Uterus (tissue), 4 donors: ENCODE data around the gene CAMK1G. TPM values are rescaled to one million over a fixed set of nuclear protein-coding genes. Genes with fewer than 3 reads are reported as not detected.
A peak's percentile ranks its signal among the peaks of the same experiment; 100 is the strongest.

Source experiments
- DNase-seq, 2 donors: peaks; one replicate each; pipeline ENCODE4 v3.0.0-alpha.2; 2019 to 2020
- H3K27ac ChIP-seq, 2 donors: fragments of 200-600 bp; sonication (generic); 1 replicate in 1 of 2; 2 replicates in 1 of 2; pipeline ENCODE4 v1.5.1; 2016 to 2018
- H3K27me3 ChIP-seq, 2 donors: fragments of 200-600 bp; sonication (generic); one replicate each; pipeline ENCODE4 v1.5.1; 2018 to 2019; ENCODE audit warnings: control low read depth in 1 of 2
- H3K36me3 ChIP-seq, 2 donors: fragments of 200-600 bp; sonication (generic); one replicate each; pipeline ENCODE4 v1.5.1; 2019; ENCODE audit warnings: control low read depth in 1 of 2
- H3K4me1 ChIP-seq, 2 donors: fragments of 200-600 bp; sonication (generic); one replicate each; pipeline ENCODE4 v1.5.1; 2018 to 2019; ENCODE audit warnings: control low read depth in 1 of 2
- H3K4me3 ChIP-seq, 2 donors: fragments of 200-600 bp; sonication (generic); 1 replicate in 1 of 2; 2 replicates in 1 of 2; pipeline ENCODE4 v1.5.1; 2018 to 2019; ENCODE audit warnings: mild to moderate bottlenecking in 1 of 2
- H3K9me3 ChIP-seq, 2 donors: fragments of 200-600 bp; sonication (generic); one replicate each; pipeline ENCODE4 v1.5.1; 2019; ENCODE audit warnings: control low read depth in 1 of 2
- CTCF ChIP-seq, 4 experiments: fragments of 200-600 bp in 2 of 4; fragments of 450-650 bp in 2 of 4; sonication (generic) in 2 of 4; IDR thresholded peaks; one replicate each; pipeline ENCODE4 v1.5.1; 2016 to 2019; ENCODE audit warnings: antibody characterized with exemption in 4 of 4, mild to moderate bottlenecking in 2 of 4, moderate library complexity in 1 of 4
- POLR2A ChIP-seq, 2 donors: fragments of 450-650 bp; IDR thresholded peaks; one replicate each; pipeline ENCODE4 v1.6.1; 2016; ENCODE audit warnings: antibody characterized with exemption in 2 of 2, mild to moderate bottlenecking in 1 of 2, moderate library complexity in 1 of 2
- intact Hi-C: fragments of 100-400 bp; cut with DNase I; formaldehyde crosslinking; loops from one replicate; pipeline ENCODE4 v1.15.1; 2023; ENCODE audit warnings: low total_unique reads
- total RNA-seq, 4 donors: library from RNA; depleted of rRNA in 3 of 4; stranded (reverse); fragments of >200 nt in 3 of 4; gene quantifications; one replicate each; pipeline versions ENCODE4 v1.1.0 to v1.2.4, GENCODE V29; 2014 to 2023
- donor health status: DM: yes; HTN: yes; CAD: no.

The CAMK1G gene
- total RNA-seq, 4 donors from 2014 or later = 0.43 to 5.6 TPM; not detected in 2

DNA sequence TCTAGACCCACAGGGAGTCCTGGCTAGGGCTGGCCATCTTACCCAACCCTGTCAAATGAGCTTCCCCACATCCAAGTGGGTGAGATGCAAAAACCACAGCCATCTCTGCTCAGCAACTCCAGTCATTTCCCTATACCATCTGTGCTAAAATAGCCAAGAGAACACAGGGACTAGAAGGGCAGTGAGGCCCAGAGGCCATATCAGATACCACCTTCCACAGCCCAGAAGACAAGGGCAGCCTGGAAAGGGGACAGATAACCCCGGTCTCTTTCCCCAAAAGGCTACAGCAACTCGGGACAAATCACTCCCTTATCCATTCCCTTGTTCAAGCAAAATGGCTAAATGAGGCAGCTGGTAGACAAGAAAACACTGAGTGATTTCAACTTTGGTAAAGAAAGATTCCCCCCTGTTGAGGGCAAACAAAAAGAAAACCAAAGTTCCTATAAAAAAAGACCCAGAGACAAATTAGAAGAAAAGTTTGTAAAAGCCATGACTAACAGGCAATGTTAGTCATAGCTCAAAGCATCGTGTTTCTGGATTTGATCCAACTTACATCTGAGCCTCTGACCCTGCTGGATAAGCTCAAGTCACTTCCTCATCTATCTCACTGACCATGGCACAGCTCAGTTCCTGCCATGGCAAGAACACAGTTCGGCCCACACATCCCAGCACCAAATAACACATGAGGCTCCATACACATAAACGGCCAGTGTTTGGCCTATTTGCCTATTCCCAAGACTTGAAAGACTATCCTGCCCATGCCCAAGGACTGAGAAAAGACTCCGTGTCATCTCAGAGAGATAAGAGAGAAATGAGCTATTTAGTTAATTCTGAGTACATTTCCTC, 65.6 kb downstream of the CAMK1G start:
- no peak for TF ChIP-seq CTCF (IDR thresholded peaks at IDR 0.05)
- TF ChIP-seq POLR2A (IDR thresholded peaks at IDR 0.05) = no peak
- Histone ChIP-seq H3K4me3 (no peak overlapping the region), H3K9me3 (no peaks in the 10 kb centered on the region), H3K36me3 (no peaks in the 10 kb centered on the region), H3K27me3 (no peaks in the 10 kb centered on the region), H3K27ac (peak overlapping the region in 1 of 2 donors; percentile 18), H3K4me1 (no peaks in the 10 kb centered on the region)
- no peak for DNase-seq
- intact Hi-C loops = no loop called here

DNA sequence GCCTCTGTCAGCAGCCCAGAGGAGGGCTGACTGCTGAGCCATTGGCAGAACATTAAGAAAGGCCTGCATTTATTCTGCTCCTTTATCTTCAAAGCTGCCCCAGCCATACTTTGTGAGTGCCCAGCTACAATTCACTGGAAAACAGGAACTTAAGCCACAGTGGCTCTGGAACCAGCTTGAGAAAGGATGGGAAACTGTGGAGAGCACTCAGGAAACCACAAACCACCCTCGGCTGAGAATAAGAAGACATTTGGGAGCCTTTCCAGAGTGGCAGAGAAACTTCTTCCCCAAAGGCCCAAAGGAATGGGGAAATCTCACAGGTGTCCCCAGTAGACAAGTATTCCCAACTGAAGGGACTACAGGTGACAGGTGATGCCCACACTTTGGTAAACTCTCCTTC, 66.9 kb downstream of the CAMK1G start:
- Histone ChIP-seq H3K27me3 (no peaks in the 10 kb centered on the region), H3K36me3 (no peaks in the 10 kb centered on the region), H3K4me1 (no peaks in the 10 kb centered on the region), H3K27ac (no peak overlapping the region), H3K9me3 (no peaks in the 10 kb centered on the region), H3K4me3 (no peak overlapping the region)
- DNase-seq = no peak
- intact Hi-C loops = no loop called here
- TF ChIP-seq POLR2A (IDR thresholded peaks at IDR 0.05) = no peak
- TF ChIP-seq CTCF (IDR thresholded peaks at IDR 0.05) = no peak

GRCh38 chr1:209651138-209651587, 67.6 kb downstream of the CAMK1G start:
- intact Hi-C loops = no loop called here
- no peaks in the 10 kb centered on the region for H3K9me3 ChIP-seq
- no peak overlapping the region for H3K4me3 ChIP-seq
- H3K27ac ChIP-seq = no peak overlapping the region
- no peak for TF ChIP-seq CTCF (IDR thresholded peaks at IDR 0.05)
- TF ChIP-seq POLR2A (IDR thresholded peaks at IDR 0.05) = no peak
- no peaks in the 10 kb centered on the region for H3K36me3 ChIP-seq
- no peaks in the 10 kb centered on the region for H3K4me1 ChIP-seq
- no peak for DNase-seq
- H3K27me3 ChIP-seq = no peaks in the 10 kb centered on the region

DNA sequence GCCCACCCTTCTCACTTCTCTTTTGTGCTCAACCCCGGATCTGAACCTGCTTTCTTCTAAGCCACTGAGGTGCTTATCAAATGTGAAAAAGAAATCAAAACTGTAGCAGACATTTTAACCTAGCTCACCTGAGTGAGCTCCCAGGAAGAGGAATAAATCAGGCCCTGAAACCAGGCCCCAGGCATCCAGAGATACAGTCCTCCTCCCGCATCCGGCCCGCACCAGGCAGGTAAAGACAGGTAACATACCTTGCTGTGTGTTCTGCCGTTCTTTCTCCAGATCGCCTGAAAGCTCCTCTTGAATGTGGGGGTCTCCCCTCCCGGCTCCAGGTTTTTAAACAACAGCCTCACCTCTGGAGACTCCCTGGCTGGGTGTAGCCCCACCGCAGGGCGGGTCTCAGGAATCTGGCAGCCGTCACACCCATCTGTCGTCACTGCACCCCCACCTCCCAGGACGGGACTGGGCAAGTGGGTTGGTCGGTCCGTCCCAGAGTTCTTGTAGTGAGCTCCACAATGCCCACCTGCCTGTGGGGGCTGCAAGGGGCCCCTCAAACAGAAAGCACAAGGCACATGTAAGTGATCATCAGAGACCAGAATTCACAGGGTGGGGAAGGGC, 68.7 kb downstream of the CAMK1G start, which contains the start of gene LAMB3:
Gene LAMB3 (minus strand): TSS at position 305 of the 615 bp plus-strand sequence. CDS start 1,481 bp downstream, outside the sequence.
- DNase-seq = no peak
- no peak for TF ChIP-seq CTCF (IDR thresholded peaks at IDR 0.05)
- no peak for TF ChIP-seq POLR2A (IDR thresholded peaks at IDR 0.05)
- no peak within 1 kb of the TSS for H3K27ac ChIP-seq
- no peaks in the 10 kb centered on the region for H3K27me3 ChIP-seq
- intact Hi-C loops = no loop called here
- H3K4me1 ChIP-seq = no peaks in the 10 kb centered on the region
- no peak within 1 kb of the TSS for H3K4me3 ChIP-seq
- H3K9me3 ChIP-seq = no peaks in the 10 kb centered on the region
- no peaks in the 10 kb centered on the region for H3K36me3 ChIP-seq

DNA sequence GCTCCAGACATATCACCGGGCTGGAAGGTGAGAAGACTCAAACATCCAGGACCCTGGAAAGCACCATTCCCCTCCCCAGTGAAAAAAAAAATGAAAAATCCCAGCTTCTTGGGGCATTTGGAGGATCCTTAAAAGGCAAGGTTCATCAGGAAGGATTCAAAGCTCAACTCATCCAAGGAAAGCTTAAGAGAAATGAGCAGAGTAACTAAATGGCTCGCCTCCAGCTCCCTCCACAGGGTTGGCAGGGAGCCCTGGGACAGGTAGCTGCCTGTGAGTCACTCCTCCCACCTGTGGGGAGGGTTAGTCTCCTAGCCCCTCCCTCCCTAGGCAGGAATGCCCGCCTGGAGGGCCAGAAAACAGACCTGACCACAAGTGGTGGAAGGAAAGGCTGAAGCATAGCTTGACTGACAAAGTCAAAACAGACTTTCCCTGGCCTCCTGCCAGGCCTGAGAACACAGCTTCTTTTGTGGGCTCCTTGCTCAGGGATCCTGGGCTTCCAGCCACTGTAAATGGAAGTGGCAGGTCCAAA, 69.4 kb downstream of the CAMK1G start:
- TF ChIP-seq POLR2A (IDR thresholded peaks at IDR 0.05) (no peak), CTCF (IDR thresholded peaks at IDR 0.05) (no peak)
- Histone ChIP-seq H3K4me3 (no peak overlapping the region), H3K9me3 (no peaks in the 10 kb centered on the region), H3K36me3 (no peaks in the 10 kb centered on the region), H3K27me3 (no peaks in the 10 kb centered on the region), H3K27ac (no peak overlapping the region), H3K4me1 (no peaks in the 10 kb centered on the region)
- intact Hi-C loops = no loop called here
- no peak for DNase-seq
